HCT116 (cell line): ENCODE measurements around the gene IREB2. TPM values are rescaled to one million over a fixed set of nuclear protein-coding genes. Genes with fewer than 3 reads are reported as not detected.
A peak's percentile ranks its signal among the peaks of the same experiment; 100 is the strongest.

ENCODE experiments used
- ATAC-seq: fragments of 200-7000 bp; cut with Tn5 transposase; 2 replicates; pipeline ENCODE4 v1.9.1; 2020; ENCODE audit warnings: mild to moderate bottlenecking, moderate library complexity
- BruUV-seq: library from RNA; stranded (reverse); fragments of 400-500 nt; replicated peaks from 2 replicates; lab custom pipeline; 2021; lab: Mats Ljungman, UMichigan
- CTCF ChIA-PET: fragments of 300-600 bp; sonication (Branson Sonifier 250); formaldehyde crosslinking; loops from one replicate; lab custom pipeline; 2021; ENCODE audit warnings: antibody characterized with exemption; lab: Charles Lee
- POLR2A ChIA-PET: fragments of 300-600, 350-600 bp; sonication (Branson Sonifier 250); formaldehyde crosslinking; loops from one replicate; lab custom pipeline; 2021; ENCODE audit warnings: antibody characterized with exemption; lab: Charles Lee
- RAD21 ChIA-PET, 2 experiments: fragments of 300-600 bp; sonication (Branson Sonifier 250); formaldehyde crosslinking; loops; one replicate each; lab custom pipeline; 2023; ENCODE audit warnings: low total read pairs in 2 of 2; ENCODE audit not compliant: uncharacterized antibody in 2 of 2, unreplicated experiment in 2 of 2, low non-redundant PET in 1 of 2; lab: Charles Lee
- DNase-seq: peaks from one replicate; pipeline ENCODE4 v3.0.0-alpha.2; 2010; ENCODE audit warnings: low read depth, low spot score
- H2AFZ ChIP-seq: fragments of 200-600 bp; shearing (Covaris generic), sonication (generic); 2 replicates; pipeline ENCODE4 v1.6.1; 2017; ENCODE audit warnings: low read depth, mixed run types, mixed read lengths, antibody characterized with exemption, low read length; ENCODE audit not compliant: poor library complexity, severe bottlenecking
- H3K27ac ChIP-seq: 2 replicates; pipeline ENCODE4 v1.5.1; 2012; ENCODE audit warnings: low read depth, low read length
- H3K27me3 ChIP-seq: fragments of 200-600 bp; sonication (generic); 2 replicates; pipeline ENCODE4 v1.6.1; 2016; ENCODE audit warnings: mixed run types, low read length, mixed read lengths; ENCODE audit not compliant: insufficient read depth
- H3K36me3 ChIP-seq, 2 experiments: fragments of 200-500 bp in 1 of 2; fragments of 200-600 bp in 1 of 2; sonication (Bioruptor generic) in 1 of 2; sonication (generic) in 1 of 2; 2 replicates each; pipeline versions ENCODE4 v1.5.1 to v1.6.1; 2014 to 2016; ENCODE audit warnings: low read length in 2 of 2, inconsistent platforms in 1 of 2, mixed read lengths in 1 of 2, mixed run types in 1 of 2; ENCODE audit not compliant: insufficient read depth in 2 of 2, control insufficient read depth in 1 of 2
- H3K4me1 ChIP-seq, 2 experiments: fragments of 200-600 bp in 1 of 2; sonication (generic) in 1 of 2; 2 replicates each; pipeline versions ENCODE4 v1.5.1 to v1.6.1; 2012 to 2017; ENCODE audit warnings: low read length in 2 of 2, inconsistent platforms in 1 of 2, mild to moderate bottlenecking in 1 of 2, mixed read lengths in 1 of 2, mixed run types in 1 of 2, moderate library complexity in 1 of 2; ENCODE audit not compliant: insufficient read depth in 2 of 2, control insufficient read depth in 1 of 2
- H3K4me2 ChIP-seq: fragments of 200-600 bp; sonication (generic); 2 replicates; pipeline ENCODE4 v1.6.1; 2017; ENCODE audit warnings: mixed run types, low read length, mixed read lengths
- H3K4me3 ChIP-seq, 2 experiments: fragments of 200-600 bp in 1 of 2; sonication (generic) in 1 of 2; replicated peaks in 1 of 2; 2 replicates each; pipeline ENCODE4 v1.5.1; 2011 to 2016; ENCODE audit warnings: low read length in 2 of 2, control low read depth in 1 of 2, low read depth in 1 of 2, mild to moderate bottlenecking in 1 of 2, mixed read lengths in 1 of 2, mixed run types in 1 of 2
- H3K79me2 ChIP-seq: fragments of 200-600 bp; sonication (generic); 2 replicates; pipeline ENCODE4 v1.6.1; 2017; ENCODE audit warnings: mild to moderate bottlenecking, mixed run types, low read length, moderate library complexity, mixed read lengths; ENCODE audit not compliant: insufficient read depth
- H3K9ac ChIP-seq: fragments of 200-600 bp; sonication (generic); 2 replicates; pipeline ENCODE4 v1.6.1; 2016; ENCODE audit warnings: low read length, mixed read lengths
- H3K9me2 ChIP-seq: fragments of 200-600 bp; sonication (generic), shearing (Covaris generic); 2 replicates; pipeline ENCODE4 v1.6.1; 2017; ENCODE audit warnings: mixed run types, mild to moderate bottlenecking, moderate library complexity; ENCODE audit not compliant: insufficient read depth
- H3K9me3 ChIP-seq, 2 experiments: fragments of 200-500 bp in 1 of 2; fragments of 200-600 bp in 1 of 2; sonication (Bioruptor generic) in 1 of 2; sonication (generic) in 1 of 2; 2 replicates each; pipeline ENCODE4 v1.6.1; 2014 to 2017; ENCODE audit warnings: low read length in 2 of 2, mixed read lengths in 2 of 2, inconsistent platforms in 1 of 2, low read depth in 1 of 2, mild to moderate bottlenecking in 1 of 2, mixed run types in 1 of 2, moderate library complexity in 1 of 2; ENCODE audit not compliant: control insufficient read depth in 1 of 2, insufficient read depth in 1 of 2
- H4K20me1 ChIP-seq: fragments of 200-600 bp; sonication (generic), shearing (Covaris generic); 2 replicates; pipeline ENCODE4 v1.6.1; 2017; ENCODE audit warnings: mixed run types, mild to moderate bottlenecking, moderate library complexity; ENCODE audit not compliant: insufficient read depth
- CBX3 ChIP-seq: IDR thresholded peaks from 2 replicates; pipeline ENCODE4 v1.6.1; 2012; ENCODE audit warnings: low read depth
- CTCF ChIP-seq, 3 experiments: fragments of 200-600 bp in 1 of 3; sonication (generic) in 1 of 3; IDR thresholded peaks in 2 of 3; conservative IDR thresholded peaks in 1 of 3; 2 replicates each; pipeline ENCODE4 v1.5.1; 2012 to 2017; ENCODE audit warnings: low read depth in 2 of 3, low read length in 2 of 3, antibody characterized with exemption in 1 of 3, borderline replicate concordance in 1 of 3, control low read depth in 1 of 3, mild to moderate bottlenecking in 1 of 3, mixed read lengths in 1 of 3, mixed run types in 1 of 3, moderate library complexity in 1 of 3; ENCODE audit not compliant: insufficient read depth in 1 of 3
- SIN3A ChIP-seq: IDR thresholded peaks from 2 replicates; pipeline ENCODE4 v1.6.1; 2012; ENCODE audit warnings: low read depth
- ZBTB33 ChIP-seq: IDR thresholded peaks from 2 replicates; pipeline ENCODE4 v1.6.1; 2011; ENCODE audit warnings: mild to moderate bottlenecking, low read length, moderate library complexity; ENCODE audit not compliant: insufficient replicate concordance; ENCODE audit errors: extremely low read depth
- ZFX ChIP-seq: fragments of 450-650 bp; IDR thresholded peaks from 2 replicates; pipeline ENCODE4 v1.6.1; 2017
- ZNF274 ChIP-seq: fragments of 200-500 bp; sonication (Bioruptor generic); IDR thresholded peaks from 2 replicates; pipeline ENCODE4 v1.6.1; 2014; ENCODE audit warnings: mild to moderate bottlenecking, low read depth, low read length, inconsistent platforms
- intact Hi-C: fragments of 100-400 bp; cut with micrococcal nuclease; formaldehyde crosslinking; loops from 2 replicates; pipeline ENCODE4 v1.10.0; 2022
- total RNA-seq: library from RNA; stranded (reverse); gene quantifications from one replicate; pipeline ENCODE4 v1.2.1, GENCODE V29; 2021; ENCODE audit not compliant: unreplicated experiment

Gene IREB2
- total RNA-seq, 1 experiment from 2014 or later = 57.6 TPM

- TSS peak; percentile 99 for BruUV-seq
- RAD21 ChIA-PET = no interaction called here
- Histone ChIP-seq H3K4me1 (peaks cover 7 to 18% of the 10 kb centered on the region in 2 experiments; a peak in 3 of 4 replicates), H3K36me3 (peaks cover 13 to 17% of the 10 kb centered on the region in 2 experiments; a peak in 3 of 4 replicates), H3K9me2 (no peaks in the 10 kb centered on the region), H3K27me3 (no peaks in the 10 kb centered on the region), H3K4me2 (peak overlapping the region; percentile 88), H3K9me3 (no peaks in the 10 kb centered on the region), H2AFZ (peak overlapping the region; percentile 77), H3K9ac (peak overlapping the region; percentile 75), H3K4me3 (peak overlapping the region; percentile 91), H3K27ac (peak overlapping the region; percentile 88), H3K79me2 (peaks cover 42% of the 10 kb centered on the region), H4K20me1 (no peaks in the 10 kb centered on the region)
- POLR2A ChIA-PET = interaction anchor here (0.7 to 2.8 kb wide), 9 partner anchors 9 to 298 kb away, joined by 3 to 14 read pairs (median 4); partner anchors contain the start of genes CHRNA5 and SKIC8
- DNase-seq = peak; percentile 7
- intact Hi-C loops = no loop called here
- ATAC-seq = peak; percentile 44
- CTCF ChIA-PET = interaction anchor here (0.9 to 2.2 kb wide), 3 partner anchors 15 to 129 kb away, joined by 3 to 11 read pairs (median 4); no protein-coding TSS in a partner anchor
- TF ChIP-seq CBX3 (0 out of 2 replicates have a peak, but pooled peaks have one; percentile 15), ZBTB33 (no peak)
These were observed 782 bp upstream of the IREB2 start for GRCh38 chr15:78437107-78437761.

- TF ChIP-seq ZFX (peak; percentile 93), ZNF274 (no peak), SIN3A (0 out of 2 replicates have a peak, but pooled peaks have one; percentile 23), CTCF (IDR thresholded peaks at IDR 0.05 in 2 of 3, conservative IDR thresholded peaks at IDR 0.05 in 1 of 3; ENCODE audit: borderline replicate concordance in 1 of 3, insufficient read depth in 1 of 3, low read depth in 2 of 3, low read length in 2 of 3) (peak in 2 of 3 experiments; percentile 31 to 34; a peak in 2 of 6 replicates)
- no peaks in the 10 kb centered on the region for H3K27me3 ChIP-seq
- ChIA-PET CTCF (interaction anchor here (0.6 to 2.2 kb wide), 2 partner anchors 16 to 76 kb away, joined by 3 to 11 read pairs; no protein-coding TSS in a partner anchor), POLR2A (interaction anchor here (0.7 to 2.8 kb wide), 3 partner anchors 17 to 139 kb away, joined by 3 to 14 read pairs (median 4); partner anchors contain the start of gene SKIC8), RAD21 (no interaction called here)
- H3K4me1 ChIP-seq = peaks cover 7 to 18% of the 10 kb centered on the region in 2 experiments; a peak in 3 of 4 replicates
- peaks cover 19 to 27% of the 10 kb centered on the region in 2 experiments; a peak in 3 of 4 replicates for H3K36me3 ChIP-seq
- BruUV-seq = no TSS peak
- peak overlapping the region; percentile 88 for H3K27ac ChIP-seq
- peak overlapping the region; percentile 91 for H3K4me3 ChIP-seq
- H3K4me2 ChIP-seq = peak overlapping the region; percentile 88
- no peaks in the 10 kb centered on the region for H3K9me2 ChIP-seq
- H3K79me2 ChIP-seq = peaks cover 57% of the 10 kb centered on the region
- ATAC-seq = peak; percentile 31
- peak overlapping the region; percentile 92 for H3K9ac ChIP-seq
- H3K9me3 ChIP-seq = no peaks in the 10 kb centered on the region
- intact Hi-C loops = no loop called here
- no peak overlapping the region for H2AFZ ChIP-seq
- no peaks in the 10 kb centered on the region for H4K20me1 ChIP-seq
- DNase-seq = no peak
These were observed 736 bp downstream of the IREB2 start for GRCh38 chr15:78438619-78439285.
